HEK293T (cell line): ENCODE data around the gene SNCAIP.

ENCODE experiments used
- BHLHE40 ChIP-seq: fragments of 450-650 bp; IDR thresholded peaks from 2 replicates; pipeline ENCODE4 v1.6.1; 2016; ENCODE audit warnings: mild to moderate bottlenecking, moderate library complexity, borderline replicate concordance
- CTBP1 ChIP-seq: fragments of 450-650 bp; IDR thresholded peaks from 2 replicates; pipeline ENCODE4 v1.6.1; 2016; ENCODE audit warnings: borderline replicate concordance
- ELF4 ChIP-seq: fragments of 450-650 bp; IDR thresholded peaks from 2 replicates; pipeline ENCODE4 v1.6.1; 2017; ENCODE audit warnings: antibody characterized with exemption
- FOXK2 ChIP-seq: fragments of 450-650 bp; IDR thresholded peaks from 2 replicates; pipeline ENCODE4 v1.6.1; 2016; ENCODE audit warnings: mild to moderate bottlenecking
- HDGF ChIP-seq: fragments of 450-650 bp; IDR thresholded peaks from 2 replicates; pipeline ENCODE4 v1.6.1; 2017; ENCODE audit warnings: antibody characterized with exemption, borderline replicate concordance
- L3MBTL2 ChIP-seq: fragments of 450-650 bp; conservative IDR thresholded peaks from 2 replicates; pipeline ENCODE4 v1.6.1; 2016; ENCODE audit warnings: mild to moderate bottlenecking
- SUZ12 ChIP-seq: fragments of 450-650 bp; IDR thresholded peaks from 2 replicates; pipeline ENCODE4 v1.6.1; 2016; ENCODE audit warnings: mild to moderate bottlenecking
- ZNF384 ChIP-seq: fragments of 450-650 bp; IDR thresholded peaks from 2 replicates; pipeline ENCODE4 v1.6.1; 2016
- TF ChIP-seq, protein P1 (sequence below): fragments of 450-650 bp; IDR thresholded peaks from 2 replicates; pipeline ENCODE4 v1.6.1; 2016

DNA sequence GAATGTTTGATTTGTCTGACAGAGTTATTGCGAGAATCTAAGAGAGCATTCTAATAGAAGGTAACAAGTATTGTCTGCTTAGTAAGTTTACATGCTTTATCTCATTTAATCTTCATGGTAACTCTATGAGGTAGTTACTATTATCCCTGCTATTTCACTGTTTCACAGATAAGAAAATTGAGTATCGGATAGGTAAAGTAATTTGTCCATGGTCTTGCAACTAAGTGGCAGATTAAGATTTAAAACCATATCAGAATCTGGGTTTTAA is 118.2 kb downstream of the SNCAIP start:
- TF ChIP-seq CTBP1 (no peak), HDGF (no peak), SUZ12 (no peak), BHLHE40 (no peak), L3MBTL2 (no peak), FOXK2 (no peak), ELF4 (no peak), ZNF384 (no peak)
- TF ChIP-seq, protein P1, sequence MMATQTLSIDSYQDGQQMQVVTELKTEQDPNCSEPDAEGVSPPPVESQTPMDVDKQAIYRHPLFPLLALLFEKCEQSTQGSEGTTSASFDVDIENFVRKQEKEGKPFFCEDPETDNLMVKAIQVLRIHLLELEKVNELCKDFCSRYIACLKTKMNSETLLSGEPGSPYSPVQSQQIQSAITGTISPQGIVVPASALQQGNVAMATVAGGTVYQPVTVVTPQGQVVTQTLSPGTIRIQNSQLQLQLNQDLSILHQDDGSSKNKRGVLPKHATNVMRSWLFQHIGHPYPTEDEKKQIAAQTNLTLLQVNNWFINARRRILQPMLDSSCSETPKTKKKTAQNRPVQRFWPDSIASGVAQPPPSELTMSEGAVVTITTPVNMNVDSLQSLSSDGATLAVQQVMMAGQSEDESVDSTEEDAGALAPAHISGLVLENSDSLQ, result no peak
